Esophagus squamous epithelium (tissue), 4 donors: ENCODE measurements around the gene F2RL3.

ENCODE experiments used
- POLR2A ChIP-seq, 4 donors: fragments of 450-650 bp; IDR thresholded peaks; one replicate each; pipeline ENCODE4 v1.6.1; 2017; ENCODE audit warnings: antibody characterized with exemption in 4 of 4, mild to moderate bottlenecking in 4 of 4, moderate library complexity in 3 of 4
- TF ChIP-seq, protein P1 (sequence below), 6 experiments: fragments of 450-650 bp in 4 of 6; fragments of 200-600 bp in 2 of 6; sonication (generic) in 2 of 6; IDR thresholded peaks; one replicate each; pipeline ENCODE4 v1.5.1; 2016 to 2019; ENCODE audit warnings: antibody characterized with exemption in 6 of 6, mild to moderate bottlenecking in 4 of 6, moderate library complexity in 4 of 6

DNA sequence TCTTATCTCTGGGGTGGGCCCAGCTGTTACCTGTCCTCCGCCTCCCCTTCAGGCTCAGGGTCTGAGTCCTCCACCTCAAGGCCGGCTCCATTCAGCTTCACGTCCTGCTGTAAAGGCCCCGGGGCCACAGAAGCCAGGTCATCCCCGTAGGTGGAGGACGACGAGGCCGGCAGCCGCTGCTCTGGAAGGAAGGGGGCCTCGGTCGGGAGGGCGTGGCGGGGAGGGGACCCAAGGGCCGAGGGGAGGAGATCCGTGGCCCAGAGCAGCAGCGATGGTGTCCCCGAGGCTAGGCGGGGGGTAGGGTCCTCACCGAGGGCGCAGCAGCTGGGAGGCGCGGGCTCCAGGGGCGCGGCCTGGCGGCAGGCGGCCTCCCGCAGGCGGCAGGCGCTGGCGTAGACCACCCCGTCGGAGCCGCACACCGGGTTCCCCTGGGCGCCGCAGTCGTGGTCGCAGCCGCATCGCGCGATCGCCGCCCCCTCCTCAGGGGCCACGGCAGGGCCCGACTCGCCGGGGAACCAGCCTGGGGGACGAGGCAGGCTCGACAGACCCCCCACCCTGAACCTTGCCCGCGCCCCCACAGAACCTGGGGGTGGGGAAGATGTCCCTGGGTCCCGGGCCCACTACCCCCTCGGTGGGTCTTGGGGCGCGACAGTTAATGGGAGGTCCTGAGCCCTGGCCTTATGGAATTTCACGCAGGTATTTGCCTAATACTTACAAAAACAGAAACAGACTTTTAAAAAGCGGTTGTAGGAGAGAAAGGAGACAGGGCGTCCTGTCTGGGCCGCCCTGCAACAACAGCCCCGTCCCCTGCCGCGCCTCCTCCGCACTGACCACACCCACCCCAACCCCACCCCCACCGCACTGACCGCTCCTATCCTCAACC is 7.6 kb downstream of the F2RL3 start:
- TF ChIP-seq, protein P1, sequence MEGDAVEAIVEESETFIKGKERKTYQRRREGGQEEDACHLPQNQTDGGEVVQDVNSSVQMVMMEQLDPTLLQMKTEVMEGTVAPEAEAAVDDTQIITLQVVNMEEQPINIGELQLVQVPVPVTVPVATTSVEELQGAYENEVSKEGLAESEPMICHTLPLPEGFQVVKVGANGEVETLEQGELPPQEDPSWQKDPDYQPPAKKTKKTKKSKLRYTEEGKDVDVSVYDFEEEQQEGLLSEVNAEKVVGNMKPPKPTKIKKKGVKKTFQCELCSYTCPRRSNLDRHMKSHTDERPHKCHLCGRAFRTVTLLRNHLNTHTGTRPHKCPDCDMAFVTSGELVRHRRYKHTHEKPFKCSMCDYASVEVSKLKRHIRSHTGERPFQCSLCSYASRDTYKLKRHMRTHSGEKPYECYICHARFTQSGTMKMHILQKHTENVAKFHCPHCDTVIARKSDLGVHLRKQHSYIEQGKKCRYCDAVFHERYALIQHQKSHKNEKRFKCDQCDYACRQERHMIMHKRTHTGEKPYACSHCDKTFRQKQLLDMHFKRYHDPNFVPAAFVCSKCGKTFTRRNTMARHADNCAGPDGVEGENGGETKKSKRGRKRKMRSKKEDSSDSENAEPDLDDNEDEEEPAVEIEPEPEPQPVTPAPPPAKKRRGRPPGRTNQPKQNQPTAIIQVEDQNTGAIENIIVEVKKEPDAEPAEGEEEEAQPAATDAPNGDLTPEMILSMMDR (IDR thresholded peaks at IDR 0.05), result no peak
- peak in 2 of 4 donors; percentile 51 to 54 for TF ChIP-seq POLR2A (IDR thresholded peaks at IDR 0.05)
